Psoas muscle (tissue), 8 donors: Measurements from ENCODE around the gene LRAT. TPM values are rescaled to one million over a fixed set of nuclear protein-coding genes. Genes with fewer than 3 reads are reported as not detected.

Experiments
- ATAC-seq, 4 donors: fragments of 200-7000 bp; cut with Tn5 transposase; one replicate each; pipeline ENCODE4 v1.9.1; 2020; ENCODE audit warnings: moderate library complexity in 3 of 4, mild to moderate bottlenecking in 2 of 4
- DNase-seq, 2 donors: peaks; one replicate each; pipeline ENCODE4 v3.0.0-alpha.2; 2020
- H3K27ac ChIP-seq: fragments of 200-600 bp; one replicate; pipeline ENCODE4 v1.8.0; 2022
- H3K27me3 ChIP-seq, 3 donors: fragments of 200-600 bp in 1 of 3; one replicate each; pipeline versions ENCODE4 v1.6.1 to v1.8.0; 2013 to 2022; ENCODE audit warnings: low read length in 2 of 3, mild to moderate bottlenecking in 2 of 3, moderate library complexity in 1 of 3; ENCODE audit not compliant: insufficient read depth in 3 of 3
- H3K36me3 ChIP-seq, 2 donors: fragments of 200-600 bp in 1 of 2; one replicate each; pipeline versions ENCODE4 v1.6.1 to v1.8.0; 2013 to 2022; ENCODE audit warnings: low read depth in 1 of 2, mild to moderate bottlenecking in 1 of 2, moderate library complexity in 1 of 2; ENCODE audit not compliant: insufficient read depth in 1 of 2
- H3K4me1 ChIP-seq: fragments of 200-600 bp; one replicate; pipeline ENCODE4 v1.8.0; 2022
- H3K4me3 ChIP-seq: fragments of 200-600 bp; one replicate; pipeline ENCODE4 v1.8.0; 2022; ENCODE audit warnings: mild to moderate bottlenecking
- H3K9me3 ChIP-seq: fragments of 200-600 bp; one replicate; pipeline ENCODE4 v1.8.0; 2022
- CTCF ChIP-seq: fragments of 200-600 bp; IDR thresholded peaks from one replicate; pipeline ENCODE4 v1.8.0; 2022; ENCODE audit warnings: antibody characterized with exemption
- WGBS, 3 donors: extraction: QIAGEN DNeasy Blood & Tissue Kit; methylation state at CpG; one replicate each; pipeline versions ENCODE4 v1.1.6 to v1.1.7; 2013; 5-methylcytosine and 5-hydroxymethylcytosine counted together
- intact Hi-C, 2 donors: fragments of 100-400 bp; cut with DNase I; formaldehyde crosslinking; loops; one replicate each; pipeline versions ENCODE4 v1.11.0 to v1.14.2; 2022
- long read RNA-seq, 2 donors: library from polyadenylated mRNA; unstranded; transcript quantifications; one replicate each; pipeline ENCODE4 v2.0.0, GENCODE V29; 2021
- polyA plus RNA-seq, 3 donors: library from polyadenylated mRNA; stranded (reverse); fragments of 200-250 nt; gene quantifications; one replicate each; pipeline ENCODE4 v1.2.3, GENCODE V29; 2013
- total RNA-seq, 4 donors: library from RNA; stranded (reverse); fragmentation: NEBNext Ultra II Directional in 2 of 4; extraction: Animal tissue kit (Norgen Biotek cat#: 25700) in 2 of 4; gene quantifications; one replicate each; pipeline versions ENCODE4 v1.2.1 to v1.2.4, GENCODE V29; 2021 to 2023
- donor health status: healthy with polysubstance abuse.
- donor health status: DM: no; HTN: no; CAD: no; lungs with moderate emphysema.
- donor health status: Bipolar disorder and iron deficiency.
- donor health status: healthy.
- donor health status: DM: yes; HTN: yes; CAD: no.
- donor health status: DM: no; HTN: no; CAD: no.
- donor health status: DM: no; HTN: no; CAD: no.
- donor health status: DM: yes; HTN: yes; CAD: no.

The LRAT gene
- total RNA-seq (not detected), polyA plus RNA-seq (under 1 TPM in 2 of 3 donors, not detected in 1; 0.01 to 0.05 TPM)
- long read RNA-seq, donor 1, result 0 reads
- long read RNA-seq, donor 2, result 0 reads

GRCh38 chr4:154743683-154744340, at the start of gene LRAT:
Gene LRAT, plus strand, starts transcription at chr4:154744000. Its CDS starts 327 bp downstream, at chr4:154744327.
- peaks cover 0 to 62% (median 18%) of the 10 kb centered on the region in 3 donors for H3K27me3 ChIP-seq

GRCh38 chr4:154707877-154708276, 35.9 kb upstream of the LRAT start:
- Histone ChIP-seq H3K27me3 (no peaks in the 10 kb centered on the region), H3K27ac (no peak overlapping the region), H3K36me3 (no peaks in the 10 kb centered on the region), H3K4me3 (no peak overlapping the region), H3K9me3 (no peaks in the 10 kb centered on the region), H3K4me1 (no peaks in the 10 kb centered on the region)
- ATAC-seq (no peak), DNase-seq (no peak)
- intact Hi-C loops, result no loop called here
- TF ChIP-seq CTCF, result no peak
- WGBS, 3 donors, result 71 to 72% (median 72%) methylated on average over 3 of the region's 3 CpGs

More at GRCh38 chr4:154743683-154744340, at the start of gene LRAT:
- WGBS, 3 donors, result 1 to 2% (median 1%) methylated on average over 53 to 55 of the region's 55 CpGs
- no peaks in the 10 kb centered on the region for H3K36me3 ChIP-seq
- no peak within 1 kb of the TSS for H3K27ac ChIP-seq
- no peak for TF ChIP-seq CTCF
- intact Hi-C loops, result no loop called here
- ATAC-seq (peak in 2 of 4 donors; percentile 48 to 56), DNase-seq (peak in 1 of 2 donors; percentile 41)
- peak within 1 kb of the TSS; percentile 62 for H3K4me3 ChIP-seq
- no peaks in the 10 kb centered on the region for H3K4me1 ChIP-seq
- no peaks in the 10 kb centered on the region for H3K9me3 ChIP-seq

GRCh38 chr4:154709550-154709949, 34.2 kb upstream of the LRAT start:
- no peaks in the 10 kb centered on the region for H3K27me3 ChIP-seq
- intact Hi-C loops, result no loop called here
- H3K4me3 ChIP-seq, result no peak overlapping the region
- ATAC-seq, result no peak
- H3K27ac ChIP-seq, result no peak overlapping the region
- no peaks in the 10 kb centered on the region for H3K36me3 ChIP-seq
- 14 to 26% (median 19%) methylated on average over 4 of the region's 4 CpGs for WGBS, 3 donors
- no peak for TF ChIP-seq CTCF
- no peaks in the 10 kb centered on the region for H3K4me1 ChIP-seq
- no peak for DNase-seq
- no peaks in the 10 kb centered on the region for H3K9me3 ChIP-seq

GRCh38 chr4:154711522-154711921, 32.3 kb upstream of the LRAT start:
- Histone ChIP-seq H3K9me3 (no peaks in the 10 kb centered on the region), H3K4me1 (no peaks in the 10 kb centered on the region), H3K36me3 (no peaks in the 10 kb centered on the region), H3K4me3 (no peak overlapping the region), H3K27ac (no peak overlapping the region), H3K27me3 (no peaks in the 10 kb centered on the region)
- DNase-seq, result no peak
- intact Hi-C loops, result no loop called here
- no peak for TF ChIP-seq CTCF
- ATAC-seq, result no peak
